GM19238 (cell line): ENCODE measurements around the gene CRHR2.
"Not testable (repeated sequence)": the region's sequence is repeated elsewhere in the genome, so short reads cannot be mapped to it uniquely, and the experiment has no call there.

Experiments
- DNase-seq: peaks from one replicate; pipeline ENCODE4 v3.0.0; 2011; ENCODE audit warnings: low spot score; ENCODE audit not compliant: insufficient read length

Gene CRHR2

DNA sequence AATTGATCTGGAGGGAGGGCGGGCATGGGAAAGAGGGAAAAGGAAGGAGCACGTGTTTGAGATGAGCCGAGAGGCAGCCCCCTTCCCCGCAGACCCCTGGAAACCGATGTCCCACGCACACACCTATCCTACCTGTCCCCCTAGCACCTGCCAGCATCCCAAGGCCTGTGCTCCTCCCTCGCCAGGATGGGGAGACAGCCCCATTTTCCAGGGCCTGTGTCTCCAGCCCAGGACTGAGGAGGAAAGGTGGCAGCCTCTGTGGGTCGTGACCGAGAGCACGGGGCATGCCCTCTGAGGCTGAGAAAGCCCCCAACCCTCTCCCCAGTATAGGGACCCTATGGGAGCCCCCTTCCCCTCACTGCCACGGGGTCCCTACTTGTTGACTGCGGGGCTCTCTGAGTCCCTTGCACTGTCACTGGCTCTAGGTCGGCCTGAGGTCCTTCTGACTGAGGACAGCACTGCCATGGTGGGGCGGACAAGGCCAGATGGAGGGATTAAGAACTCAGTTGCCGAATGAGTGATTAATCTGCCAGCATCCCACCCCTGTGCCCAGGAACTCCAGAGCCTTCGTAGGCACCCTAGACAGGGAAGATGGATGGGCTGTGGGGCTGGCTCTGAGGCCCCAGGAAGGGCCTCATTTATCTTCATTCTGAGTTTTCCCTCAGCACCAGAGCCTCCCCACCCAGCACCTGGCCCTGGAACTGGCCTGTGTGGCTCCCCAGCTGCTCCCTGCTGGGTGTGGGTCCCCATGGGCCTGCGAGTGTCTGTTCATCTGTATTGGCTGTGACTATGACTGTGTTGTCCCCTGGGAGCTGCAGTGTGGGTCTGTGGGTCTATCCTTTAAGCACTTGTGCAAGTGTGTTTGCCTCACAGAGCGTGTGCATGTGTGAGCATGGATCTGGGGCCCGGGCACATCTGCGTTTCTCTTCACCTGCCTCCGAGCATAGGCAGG lies 26.0 kb downstream of the CRHR2 start:
- no peak for DNase-seq

DNA sequence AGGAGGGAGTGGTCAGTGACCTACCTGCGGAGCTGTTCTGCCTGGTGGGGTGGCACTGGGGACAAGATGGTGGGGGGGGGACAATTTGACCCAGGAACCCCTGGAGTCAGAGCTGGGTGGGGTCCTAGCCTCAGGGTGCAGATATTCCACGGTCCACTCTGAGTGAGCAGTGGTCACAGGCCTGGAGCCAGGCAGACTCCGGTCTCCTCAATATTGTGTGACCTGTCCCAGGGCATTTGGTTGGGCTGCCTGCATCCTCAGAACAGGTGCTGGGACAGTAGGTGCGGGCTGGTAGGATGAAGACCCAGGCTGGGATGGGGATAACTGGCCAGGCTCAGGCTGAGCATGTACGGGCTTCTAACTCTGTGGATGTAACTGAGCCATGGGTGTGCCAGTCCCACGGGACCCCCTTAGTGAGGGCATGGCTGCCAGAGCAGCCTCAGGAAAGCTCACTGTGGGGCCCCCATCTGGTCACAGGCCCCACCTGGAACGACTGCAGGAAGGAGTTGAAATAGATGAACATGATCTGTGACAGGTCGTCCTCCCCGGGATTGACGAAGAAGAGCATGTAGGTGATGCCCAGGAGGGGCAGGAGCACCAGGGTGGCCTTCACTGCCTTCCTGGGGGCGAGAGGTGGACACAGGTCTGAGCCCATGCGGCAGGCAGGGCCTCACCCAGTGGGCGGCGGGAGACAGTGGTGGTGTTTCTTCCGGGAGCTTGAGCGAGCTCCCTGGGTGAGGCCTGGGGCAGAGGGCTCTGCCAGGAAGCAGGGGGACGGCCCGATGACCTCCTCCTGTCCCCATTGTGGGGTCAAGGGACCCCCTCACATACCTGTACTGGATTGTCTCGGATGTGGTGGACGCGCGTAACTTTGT lies 26.9 kb downstream of the CRHR2 start:
- no peak for DNase-seq

GRCh38 chr7:30654296-30655090 lies 27.8 kb downstream of the CRHR2 start:
- no peak for DNase-seq

DNA sequence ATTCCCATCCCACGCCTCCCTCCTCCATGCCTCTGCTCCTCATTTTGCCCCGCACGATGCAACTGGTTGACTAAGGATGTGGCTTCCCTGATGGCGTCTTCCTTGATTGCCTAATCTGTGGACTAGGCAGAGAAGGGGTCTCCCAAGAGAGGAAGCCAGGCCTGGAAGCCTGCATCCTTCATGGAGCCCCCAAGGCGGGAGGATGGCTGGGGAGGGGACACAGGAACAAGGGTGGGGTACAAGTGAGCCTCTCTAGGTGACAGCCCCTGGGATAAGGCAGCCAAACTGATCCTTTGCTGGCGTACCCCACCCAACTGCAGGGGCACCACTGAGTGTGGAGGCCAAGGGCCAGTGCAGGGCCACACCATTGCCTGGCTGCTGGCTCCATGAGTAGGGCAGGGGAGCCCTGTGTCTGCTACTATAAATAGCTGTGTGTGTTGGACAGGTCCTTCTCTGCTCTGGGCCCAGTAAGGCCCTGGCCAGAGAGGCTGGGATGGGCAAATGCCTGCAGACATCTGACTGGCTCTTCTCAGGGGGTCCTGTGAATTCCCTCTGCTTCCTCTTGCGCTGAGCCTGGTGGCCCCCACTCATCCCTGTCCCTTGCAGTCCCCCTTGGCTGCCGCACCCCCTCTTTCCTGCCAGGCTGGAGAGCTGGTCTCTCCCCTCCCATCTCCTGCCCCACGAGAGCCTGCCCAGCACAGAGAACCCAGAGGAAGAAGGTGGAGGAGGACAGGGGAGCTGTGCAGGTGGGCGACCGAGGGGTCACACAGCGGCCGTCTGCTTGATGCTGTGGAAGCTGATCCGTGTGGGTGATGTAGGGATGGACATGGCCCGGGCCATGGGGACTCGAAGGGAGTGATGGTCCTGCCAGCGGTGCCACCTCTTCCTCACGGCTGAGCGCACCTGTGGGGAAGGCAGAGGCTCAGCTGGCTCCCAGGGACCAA lies 29.3 kb downstream of the CRHR2 start:
- no peak for DNase-seq

DNA sequence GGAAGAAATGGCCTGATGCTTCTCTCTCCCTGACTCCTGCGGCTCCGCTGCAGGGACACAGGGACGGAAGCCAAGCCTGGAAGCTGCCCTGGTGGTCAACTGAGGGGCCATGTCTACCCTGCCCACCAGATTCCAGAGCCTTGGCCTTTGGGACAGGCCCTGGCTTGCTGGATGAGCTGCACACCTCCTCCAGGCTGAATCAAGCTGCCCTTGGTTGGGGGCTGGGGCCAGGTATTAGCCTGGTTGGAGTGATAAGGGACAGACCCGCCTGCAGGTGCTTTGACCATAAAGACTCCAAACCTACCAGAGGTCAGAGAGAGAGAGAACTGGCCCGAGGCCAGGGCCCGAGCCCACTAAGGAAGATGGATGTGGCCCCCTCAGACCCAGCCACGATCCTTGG lies 30.1 kb downstream of the CRHR2 start:
- DNase-seq = no peak

DNA sequence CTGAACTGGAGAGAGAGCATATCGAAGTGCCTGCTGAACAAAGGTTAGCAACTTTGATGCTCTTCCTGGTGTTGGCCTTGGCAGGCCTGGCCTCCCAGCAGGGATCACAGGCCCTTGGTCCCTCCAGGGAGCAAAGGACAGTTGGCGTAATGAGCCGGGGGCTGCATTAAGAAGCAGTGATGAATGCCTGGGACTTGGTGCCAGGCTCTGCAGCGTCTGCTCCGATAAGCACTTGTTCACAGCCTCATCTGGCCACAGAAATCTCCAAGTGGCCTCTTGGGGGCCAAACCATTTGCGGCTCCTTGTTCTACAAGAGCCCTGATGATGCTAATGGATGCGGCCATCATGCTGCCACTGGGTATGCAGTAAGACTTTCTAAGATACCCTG lies 31.8 kb downstream of the CRHR2 start:
- no peak for DNase-seq

- DNase-seq = no peak
These were observed 32.4 kb downstream of the CRHR2 start for GRCh38 chr7:30649717-30650420.

GRCh38 chr7:30648744-30649540 lies 33.3 kb downstream of the CRHR2 start:
- DNase-seq = no peak

DNA sequence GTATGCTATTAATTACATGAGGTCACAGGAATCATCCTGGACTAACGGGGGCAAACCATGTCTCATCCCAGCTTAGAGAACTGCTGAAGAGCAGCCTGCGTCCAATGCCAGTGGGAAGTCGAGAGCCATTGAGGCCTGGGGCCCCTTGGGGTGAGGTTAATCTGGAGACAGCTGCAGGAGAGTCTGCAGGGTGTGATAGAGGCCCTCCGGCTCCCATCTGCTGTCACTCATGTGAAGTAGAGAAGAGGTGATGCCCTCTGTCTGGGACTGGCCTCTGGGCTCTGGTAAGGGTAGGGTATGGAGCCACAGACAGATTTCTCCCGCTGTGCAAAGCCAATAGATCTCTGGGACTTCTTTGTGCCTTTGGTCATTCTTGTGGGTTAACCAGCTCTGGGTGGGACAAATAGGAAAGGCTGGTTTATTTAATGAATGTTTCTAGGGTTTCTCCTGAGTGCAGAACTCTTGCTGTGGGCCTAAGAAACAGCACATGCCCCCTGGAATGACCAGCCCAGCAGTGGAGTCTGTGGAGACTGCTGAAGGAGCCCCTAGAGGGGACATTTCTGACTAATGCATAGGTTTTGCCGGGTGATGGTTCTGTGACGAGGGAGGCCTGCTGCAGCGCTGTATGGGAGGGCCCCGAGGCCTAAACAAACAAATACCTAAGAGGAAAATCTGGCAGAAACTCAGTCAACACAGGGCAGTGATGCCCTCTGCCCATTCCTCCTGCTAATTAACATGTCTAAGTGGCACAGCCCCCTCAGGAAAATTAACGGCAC lies 34.5 kb downstream of the CRHR2 start:
- no peak for DNase-seq

- no peak for DNase-seq
These were observed 36.1 kb downstream of the CRHR2 start for GRCh38 chr7:30646154-30646553.

DNA sequence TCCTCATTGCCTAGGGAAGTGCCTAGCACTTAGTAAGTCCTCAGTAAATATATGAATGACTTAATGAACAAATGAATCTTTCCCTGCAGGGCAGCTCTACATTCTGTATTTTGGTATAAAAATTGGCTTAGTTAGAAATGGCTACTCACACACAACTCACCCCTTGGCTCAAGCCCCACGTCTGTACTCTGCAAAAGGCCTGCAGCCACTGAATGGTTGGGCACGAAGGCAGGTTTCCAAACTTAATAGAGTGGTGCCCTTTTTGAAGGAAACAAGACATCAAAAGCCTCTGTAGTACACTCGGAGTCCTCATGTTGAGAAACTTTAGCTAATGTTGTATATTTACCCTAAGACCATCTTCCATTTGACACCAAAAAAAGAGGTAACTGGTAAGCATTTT lies 36.6 kb downstream of the CRHR2 start:
- no peak for DNase-seq

DNA sequence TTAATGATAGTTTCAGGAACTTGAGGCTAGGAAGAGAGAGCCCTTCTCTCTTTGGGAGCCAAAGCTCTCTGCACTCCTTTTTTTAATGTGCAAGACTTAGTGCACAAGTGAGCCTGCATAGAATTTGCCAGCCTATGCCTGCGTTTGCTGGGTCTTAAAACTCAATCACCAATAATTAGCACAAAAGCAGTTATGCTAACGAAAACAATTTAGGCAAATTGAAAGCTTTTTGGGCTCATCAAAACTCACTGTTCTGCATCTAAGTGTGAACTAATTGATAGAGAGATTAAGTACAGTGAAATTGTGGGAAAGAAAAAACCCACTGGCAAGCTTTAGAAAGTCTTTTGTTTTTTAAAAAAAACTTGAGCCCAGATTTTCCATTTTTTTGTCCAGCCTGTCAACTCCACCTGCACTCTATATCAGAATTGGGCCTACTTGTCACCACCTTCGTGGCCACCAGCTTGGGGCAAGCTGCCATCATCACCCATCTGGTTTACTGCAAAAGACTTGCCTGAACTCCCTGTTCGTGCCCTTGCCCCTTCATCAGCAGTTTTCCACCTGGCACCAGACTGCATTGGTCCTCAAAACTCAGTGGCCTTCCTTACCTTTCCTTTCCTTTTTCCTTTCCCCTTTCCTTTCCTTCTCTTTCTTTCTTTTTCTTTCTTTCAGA lies 37.8 kb downstream of the CRHR2 start:
- DNase-seq = no peak

- DNase-seq = no peak
These were observed 39.5 kb downstream of the CRHR2 start for GRCh38 chr7:30642789-30643188.

- not testable (repeated sequence) for DNase-seq
These were observed 39.9 kb downstream of the CRHR2 start for GRCh38 chr7:30642322-30642721.

DNA sequence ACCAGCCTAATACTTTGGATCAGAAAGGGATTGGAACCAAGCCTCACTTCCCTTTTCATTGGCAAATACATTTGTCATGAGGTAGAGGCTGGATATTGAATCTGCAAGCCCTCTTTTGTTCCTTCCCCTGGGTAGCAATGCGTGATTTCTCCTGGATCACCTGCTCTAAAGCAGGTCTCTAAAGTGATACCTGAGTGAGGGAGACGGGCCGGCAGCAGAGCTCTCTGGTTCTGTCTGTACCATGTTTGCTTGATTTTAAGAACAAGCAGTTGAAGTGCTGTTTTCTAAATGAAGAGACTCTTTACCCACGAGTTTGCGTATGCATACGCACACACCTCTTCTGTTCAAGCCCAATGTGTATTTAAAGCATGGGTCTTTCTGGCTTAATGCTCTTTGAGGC lies 46.5 kb downstream of the CRHR2 start:
- DNase-seq = no peak

- no peak for DNase-seq
These were observed 47.5 kb downstream of the CRHR2 start for GRCh38 chr7:30634634-30635201.

DNA sequence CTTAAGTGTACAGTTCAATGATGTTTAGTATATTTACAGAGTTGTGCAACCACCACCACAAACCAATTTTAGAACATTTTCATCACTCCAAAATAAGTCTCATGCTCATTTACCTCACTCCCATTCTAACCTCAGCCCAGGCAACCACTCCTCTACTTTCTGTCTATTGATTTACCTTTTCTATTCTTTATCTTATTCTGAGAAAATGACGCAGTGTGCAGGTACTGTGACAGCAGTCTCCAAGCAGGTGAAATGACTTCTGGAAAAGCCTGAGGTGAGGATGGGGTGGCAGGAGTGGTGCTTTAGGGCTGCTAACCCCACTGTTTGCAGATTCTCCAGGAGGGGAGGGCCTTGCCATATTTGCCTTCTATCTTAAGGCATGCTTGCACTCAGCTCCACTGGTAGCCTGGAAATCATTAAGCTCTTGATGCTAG lies 48.0 kb downstream of the CRHR2 start:
- DNase-seq = no peak
